ENCODE data around the gene MT1X. TPM values are rescaled to one million over a fixed set of nuclear protein-coding genes. Genes with fewer than 3 reads are reported as not detected.
"Not testable (repeated sequence)": the region's sequence is repeated elsewhere in the genome, so short reads cannot be mapped to it uniquely, and the experiment has no call there.

The MT1X gene
- total RNA-seq, 1 donor from 2014 or later, result 36.3 TPM

GRCh38 chr16:56716761-56717160, 34.5 kb downstream of the MT1X start:
- POLR2A ChIA-PET, result no interaction called here
- ATAC-seq (ENCODE audit: low read depth), result no peak
- Mint-ChIP-seq H3K4me3 (no peak overlapping the region), H3K27ac (no peak overlapping the region), H3K4me1 (no peaks in the 10 kb centered on the region), H3K36me3 (ENCODE audit: low read depth) (no peaks in the 10 kb centered on the region), H3K9me3 (no peaks in the 10 kb centered on the region), H3K27me3 (peaks cover 6% of the 10 kb centered on the region)
- CTCF ChIA-PET, result no interaction called here
- intact Hi-C loops (cut with micrococcal nuclease), result no loop called here
- TF ChIP-seq CTCF (IDR thresholded peaks at IDR 0.05), result no peak
- DNase-seq, result no peak

- ATAC-seq (ENCODE audit: low read depth); intact Hi-C loops (cut with micrococcal nuclease); H3K4me3 Mint-ChIP-seq; H3K4me1 Mint-ChIP-seq; DNase-seq; H3K9me3 Mint-ChIP-seq; H3K27me3 Mint-ChIP-seq; H3K27ac Mint-ChIP-seq; POLR2A ChIA-PET; H3K36me3 Mint-ChIP-seq (ENCODE audit: low read depth): not testable (repeated sequence)
- CTCF ChIA-PET, result interaction anchor here (0.9 kb wide), 1 partner anchor 11 kb away, joined by 3 read pairs; no protein-coding TSS in a partner anchor
Observed at GRCh38 chr16:56717532-56717931, 35.3 kb downstream of the MT1X start.

- H3K4me1 Mint-ChIP-seq, result no peaks in the 10 kb centered on the region
- no peaks in the 10 kb centered on the region for H3K36me3 Mint-ChIP-seq (ENCODE audit: low read depth)
- no peak for TF ChIP-seq CTCF (IDR thresholded peaks at IDR 0.05)
- peaks cover 12% of the 10 kb centered on the region for H3K27me3 Mint-ChIP-seq
- intact Hi-C loops (cut with micrococcal nuclease), result no loop called here
- ATAC-seq (ENCODE audit: low read depth) (no peak), DNase-seq (no peak)
- no peak overlapping the region for H3K4me3 Mint-ChIP-seq
- ChIA-PET POLR2A (no interaction called here), CTCF (no interaction called here)
- no peaks in the 10 kb centered on the region for H3K9me3 Mint-ChIP-seq
- H3K27ac Mint-ChIP-seq, result no peak overlapping the region
Observed at GRCh38 chr16:56722200-56722842, 40.1 kb downstream of the MT1X start.

GRCh38 chr16:56724191-56724590, 41.9 kb downstream of the MT1X start:
- CTCF ChIA-PET, result no interaction called here
- ATAC-seq (ENCODE audit: low read depth) (no peak), DNase-seq (no peak)
- Mint-ChIP-seq H3K27me3 (peaks cover 10% of the 10 kb centered on the region), H3K27ac (no peak overlapping the region), H3K9me3 (no peaks in the 10 kb centered on the region), H3K4me1 (peaks cover 6% of the 10 kb centered on the region), H3K4me3 (no peak overlapping the region), H3K36me3 (ENCODE audit: low read depth) (no peaks in the 10 kb centered on the region)
- intact Hi-C loops (cut with micrococcal nuclease), result no loop called here
- POLR2A ChIA-PET, result no interaction called here
- TF ChIP-seq CTCF (IDR thresholded peaks at IDR 0.05), result no peak

GRCh38 chr16:56726283-56726682, 44.0 kb downstream of the MT1X start:
- ATAC-seq (ENCODE audit: low read depth) (no peak), DNase-seq (no peak)
- ChIA-PET POLR2A (interaction anchor here (0.7 kb wide), 1 partner anchor 69 kb away, joined by 4 read pairs; no protein-coding TSS in a partner anchor), CTCF (no interaction called here)
- Mint-ChIP-seq H3K4me1 (peaks cover 19% of the 10 kb centered on the region), H3K4me3 (no peak overlapping the region), H3K9me3 (no peaks in the 10 kb centered on the region), H3K27me3 (peaks cover 6% of the 10 kb centered on the region), H3K36me3 (ENCODE audit: low read depth) (peaks cover 5% of the 10 kb centered on the region), H3K27ac (no peak overlapping the region)
- no peak for TF ChIP-seq CTCF (IDR thresholded peaks at IDR 0.05)
- intact Hi-C loops (cut with micrococcal nuclease), result no loop called here

GRCh38 chr16:56726926-56727325, 44.7 kb downstream of the MT1X start:
- POLR2A ChIA-PET, result no interaction called here

More at GRCh38 chr16:56726926-56727325, 44.7 kb downstream of the MT1X start:
- H3K4me3 Mint-ChIP-seq, result no peak overlapping the region
- DNase-seq (no peak), ATAC-seq (ENCODE audit: low read depth) (no peak)
- peaks cover 20% of the 10 kb centered on the region for H3K4me1 Mint-ChIP-seq
- H3K9me3 Mint-ChIP-seq, result no peaks in the 10 kb centered on the region
- TF ChIP-seq CTCF (IDR thresholded peaks at IDR 0.05), result no peak
- peaks cover 5% of the 10 kb centered on the region for H3K36me3 Mint-ChIP-seq (ENCODE audit: low read depth)
- peaks cover 6% of the 10 kb centered on the region for H3K27me3 Mint-ChIP-seq
- intact Hi-C loops (cut with micrococcal nuclease), result no loop called here
- no peak overlapping the region for H3K27ac Mint-ChIP-seq
- CTCF ChIA-PET, result no interaction called here
